ENCODE data around the gene MIER2. TPM values are rescaled to one million over a fixed set of nuclear protein-coding genes. Genes with fewer than 3 reads are reported as not detected.

The MIER2 gene
- total RNA-seq, 2 experiments from 2014 or later, result 9.5 to 11.5 TPM

- Histone ChIP-seq H3K36me3 (ENCODE audit: insufficient read depth, low read length) (peaks cover 59% of the 10 kb centered on the region), H3K9me3 (ENCODE audit: control insufficient read depth in 1 of 2, insufficient read depth in 1 of 2, low read length in 2 of 2) (no peaks in the 10 kb centered on the region), H3K4me1 (ENCODE audit: insufficient read depth, low read length) (no peaks in the 10 kb centered on the region), H3K27ac (ENCODE audit: low read depth in 1 of 2, low read length in 2 of 2) (no peak overlapping the region), H3K27me3 (ENCODE audit: control insufficient read depth in 1 of 2, insufficient read depth in 2 of 2, low read length in 2 of 2) (no peaks in the 10 kb centered on the region), H3K4me3 (ENCODE audit: low read length) (no peak overlapping the region)
- TF ChIP-seq CTCF (IDR thresholded peaks at IDR 0.05), result no peak
- Mint-ChIP-seq H3K36me3 (ENCODE audit: low read depth) (peaks cover 55% of the 10 kb centered on the region), H3K4me3 (no peak overlapping the region), H3K27me3 (no peaks in the 10 kb centered on the region), H3K9me3 (no peaks in the 10 kb centered on the region), H3K27ac (no peak overlapping the region), H3K4me1 (ENCODE audit: low read depth) (no peaks in the 10 kb centered on the region)
- intact Hi-C loops (cut with DNase I, micrococcal nuclease), result no loop called here
- ATAC-seq (ENCODE audit: poor library complexity) (no peak), DNase-seq (no peak)
- ChIA-PET CTCF (no interaction called here), POLR2A (no interaction called here)
Measured at GRCh38 chr19:310141-310651, 34.4 kb downstream of the MIER2 start.

- Mint-ChIP-seq H3K27ac (no peak overlapping the region), H3K9me3 (no peaks in the 10 kb centered on the region), H3K27me3 (no peaks in the 10 kb centered on the region), H3K36me3 (ENCODE audit: low read depth) (peaks cover 48% of the 10 kb centered on the region), H3K4me3 (no peak overlapping the region), H3K4me1 (ENCODE audit: low read depth) (no peaks in the 10 kb centered on the region)
- H3K27me3 ChIP-seq (ENCODE audit: control insufficient read depth in 1 of 2, insufficient read depth in 2 of 2, low read length in 2 of 2), result no peaks in the 10 kb centered on the region
- intact Hi-C loops (cut with DNase I, micrococcal nuclease), result no loop called here
- POLR2A ChIA-PET, result no interaction called here
- H3K36me3 ChIP-seq (ENCODE audit: insufficient read depth, low read length), result peaks cover 53% of the 10 kb centered on the region
- no peak for TF ChIP-seq CTCF (IDR thresholded peaks at IDR 0.05)
- H3K4me1 ChIP-seq (ENCODE audit: insufficient read depth, low read length), result no peaks in the 10 kb centered on the region
- H3K27ac ChIP-seq (ENCODE audit: low read depth in 1 of 2, low read length in 2 of 2), result no peak overlapping the region
- no peaks in the 10 kb centered on the region for H3K9me3 ChIP-seq (ENCODE audit: control insufficient read depth in 1 of 2, insufficient read depth in 1 of 2, low read length in 2 of 2)
- DNase-seq (no peak), ATAC-seq (ENCODE audit: poor library complexity) (no peak)
- CTCF ChIA-PET, result no interaction called here
- H3K4me3 ChIP-seq (ENCODE audit: low read length), result no peak overlapping the region
Measured at GRCh38 chr19:309206-309565, 35.4 kb downstream of the MIER2 start.

GRCh38 chr19:308471-309205 is 36.0 kb downstream of the MIER2 start:
- H3K27ac ChIP-seq (ENCODE audit: low read depth in 1 of 2, low read length in 2 of 2), result no peak overlapping the region

More at GRCh38 chr19:308471-309205, 36.0 kb downstream of the MIER2 start:
- Mint-ChIP-seq H3K9me3 (no peaks in the 10 kb centered on the region), H3K27ac (no peak overlapping the region), H3K4me1 (ENCODE audit: low read depth) (no peaks in the 10 kb centered on the region), H3K4me3 (no peak overlapping the region), H3K27me3 (no peaks in the 10 kb centered on the region), H3K36me3 (ENCODE audit: low read depth) (peaks cover 42% of the 10 kb centered on the region)
- no peaks in the 10 kb centered on the region for H3K27me3 ChIP-seq (ENCODE audit: control insufficient read depth in 1 of 2, insufficient read depth in 2 of 2, low read length in 2 of 2)
- peaks cover 48% of the 10 kb centered on the region for H3K36me3 ChIP-seq (ENCODE audit: insufficient read depth, low read length)
- H3K9me3 ChIP-seq (ENCODE audit: control insufficient read depth in 1 of 2, insufficient read depth in 1 of 2, low read length in 2 of 2), result no peaks in the 10 kb centered on the region
- no peak for DNase-seq
- no peak for TF ChIP-seq CTCF (IDR thresholded peaks at IDR 0.05)
- no peaks in the 10 kb centered on the region for H3K4me1 ChIP-seq (ENCODE audit: insufficient read depth, low read length)
- POLR2A ChIA-PET, result no interaction called here
- no peak overlapping the region for H3K4me3 ChIP-seq (ENCODE audit: low read length)
- no peak for ATAC-seq (ENCODE audit: poor library complexity)
- CTCF ChIA-PET, result no interaction called here
- intact Hi-C loops (cut with DNase I, micrococcal nuclease), result no loop called here

Data from CD4-positive, alpha-beta T cell (primary cell).